Prostate gland (tissue), 2 donors: ENCODE measurements around the gene TMED4.

Experiments
- POLR2A ChIP-seq: fragments of 450-650 bp; IDR thresholded peaks from one replicate; pipeline ENCODE4 v1.6.1; 2016; ENCODE audit warnings: antibody characterized with exemption, mild to moderate bottlenecking
- POLR2AphosphoS5 ChIP-seq: sonication (generic); formaldehyde crosslinking; IDR thresholded peaks from one replicate; pipeline ENCODE4 v1.6.1; 2017; ENCODE audit warnings: antibody characterized with exemption
- TF ChIP-seq, protein P1 (sequence below), 4 experiments: fragments of 200-600 bp in 2 of 4; fragments of 450-650 bp in 2 of 4; sonication (generic) in 2 of 4; IDR thresholded peaks; 1 replicate in 3 of 4; 2 replicates in 1 of 4; pipeline ENCODE4 v1.5.1; 2016 to 2019; ENCODE audit warnings: antibody characterized with exemption in 4 of 4, mild to moderate bottlenecking in 2 of 4, moderate library complexity in 2 of 4

DNA sequence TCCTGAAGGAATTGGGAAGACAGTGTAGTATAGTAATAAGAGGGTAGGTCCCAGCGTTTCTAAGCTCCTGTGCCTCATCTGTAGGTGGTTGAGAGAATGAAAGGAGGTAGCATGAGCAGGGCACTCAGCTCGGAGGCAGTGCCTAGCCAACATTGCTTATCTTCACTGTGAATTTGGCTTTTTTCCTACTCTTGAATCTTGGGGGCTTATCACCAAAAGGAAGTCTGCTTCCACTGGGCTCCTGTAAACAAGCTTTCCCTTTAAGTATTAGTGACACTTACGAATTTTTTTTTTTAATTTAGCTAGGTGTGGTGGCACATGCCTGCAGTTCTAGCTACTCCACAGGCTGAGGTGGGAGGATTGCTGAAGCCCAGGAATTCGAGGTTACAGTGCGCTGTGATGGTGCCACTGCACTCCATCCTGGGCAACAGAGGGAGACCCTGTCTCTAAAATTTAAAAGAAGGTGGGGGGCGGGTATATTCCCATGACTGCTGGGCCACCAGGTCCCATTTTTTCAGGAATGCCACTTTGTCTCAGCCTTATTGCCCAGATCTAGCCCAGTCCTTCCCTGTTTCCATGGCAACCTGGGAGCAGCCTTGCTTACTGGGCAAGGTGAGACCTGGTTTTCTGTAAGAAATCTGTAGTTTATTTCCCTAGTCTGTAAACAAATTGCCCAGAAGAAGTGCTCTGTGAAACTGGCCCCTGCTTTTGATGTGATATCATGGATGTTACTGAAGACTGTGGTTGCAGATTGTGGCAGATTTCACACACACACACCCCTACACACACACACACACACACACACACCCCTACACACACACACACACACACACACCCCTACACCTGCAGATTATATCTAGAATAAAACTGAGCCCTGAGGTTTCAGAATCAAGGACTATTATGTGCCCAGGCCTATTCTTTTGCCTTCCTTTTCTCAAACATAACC is 43.8 kb upstream of the TMED4 start:
- TF ChIP-seq POLR2A = no peak
- TF ChIP-seq, protein P1, sequence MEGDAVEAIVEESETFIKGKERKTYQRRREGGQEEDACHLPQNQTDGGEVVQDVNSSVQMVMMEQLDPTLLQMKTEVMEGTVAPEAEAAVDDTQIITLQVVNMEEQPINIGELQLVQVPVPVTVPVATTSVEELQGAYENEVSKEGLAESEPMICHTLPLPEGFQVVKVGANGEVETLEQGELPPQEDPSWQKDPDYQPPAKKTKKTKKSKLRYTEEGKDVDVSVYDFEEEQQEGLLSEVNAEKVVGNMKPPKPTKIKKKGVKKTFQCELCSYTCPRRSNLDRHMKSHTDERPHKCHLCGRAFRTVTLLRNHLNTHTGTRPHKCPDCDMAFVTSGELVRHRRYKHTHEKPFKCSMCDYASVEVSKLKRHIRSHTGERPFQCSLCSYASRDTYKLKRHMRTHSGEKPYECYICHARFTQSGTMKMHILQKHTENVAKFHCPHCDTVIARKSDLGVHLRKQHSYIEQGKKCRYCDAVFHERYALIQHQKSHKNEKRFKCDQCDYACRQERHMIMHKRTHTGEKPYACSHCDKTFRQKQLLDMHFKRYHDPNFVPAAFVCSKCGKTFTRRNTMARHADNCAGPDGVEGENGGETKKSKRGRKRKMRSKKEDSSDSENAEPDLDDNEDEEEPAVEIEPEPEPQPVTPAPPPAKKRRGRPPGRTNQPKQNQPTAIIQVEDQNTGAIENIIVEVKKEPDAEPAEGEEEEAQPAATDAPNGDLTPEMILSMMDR (IDR thresholded peaks at IDR 0.05) = no peak
- no peak for TF ChIP-seq POLR2AphosphoS5
